WERI-Rb-1 (cell line): ENCODE data around the gene MAGEA3.
A peak's percentile ranks its signal among the peaks of the same experiment; 100 is the strongest.
"Not testable (repeated sequence)": the region's sequence is repeated elsewhere in the genome, so short reads cannot be mapped to it uniquely, and the experiment has no call there.

Source experiments
- DNase-seq: peaks from one replicate; pipeline ENCODE4 v3.0.0-alpha.2; 2020
- H3K27ac ChIP-seq: fragments of 250-450 bp; sonication (Bioruptor Pico); 2 replicates; pipeline ENCODE4 v1.5.1; 2020; ENCODE audit warnings: mild to moderate bottlenecking, moderate library complexity
- H3K27me3 ChIP-seq: fragments of 250-450 bp; sonication (Bioruptor Pico); 2 replicates; pipeline ENCODE4 v1.5.1; 2021; ENCODE audit warnings: mild to moderate bottlenecking, low read depth, moderate library complexity; ENCODE audit not compliant: insufficient read depth, severe bottlenecking
- H3K36me3 ChIP-seq: fragments of 250-450 bp; sonication (Bioruptor Pico); 2 replicates; pipeline ENCODE4 v1.5.1; 2020; ENCODE audit warnings: mild to moderate bottlenecking, moderate library complexity
- H3K4me3 ChIP-seq: 2 replicates; pipeline ENCODE4 v1.5.1; 2011; ENCODE audit warnings: low read depth, mild to moderate bottlenecking, control low read depth, low read length
- H3K9me3 ChIP-seq: fragments of 250-450 bp; sonication (Bioruptor Pico); 2 replicates; pipeline ENCODE4 v1.5.1; 2021; ENCODE audit warnings: mild to moderate bottlenecking, moderate library complexity; ENCODE audit not compliant: severe bottlenecking
- CTCF ChIP-seq: IDR thresholded peaks from 2 replicates; pipeline ENCODE4 v1.5.1; 2011; ENCODE audit warnings: low read depth, mild to moderate bottlenecking, control low read depth, inconsistent platforms, low read length

MAGEA3 gene

GRCh38 chrX:152725409-152725808, 26.8 kb downstream of the MAGEA3 start:
- no peaks in the 10 kb centered on the region for H3K9me3 ChIP-seq
- no peak overlapping the region for H3K27ac ChIP-seq
- no peaks in the 10 kb centered on the region for H3K36me3 ChIP-seq
- peaks cover 40% of the 10 kb centered on the region for H3K27me3 ChIP-seq
- DNase-seq: no peak
- TF ChIP-seq CTCF: no peak
- H3K4me3 ChIP-seq: no peak overlapping the region

GRCh38 chrX:152733261-152733975, 34.8 kb downstream of the MAGEA3 start, which contains the start of the genes CSAG1 and MAGEA12:
TSS of gene CSAG1 (minus strand) at chrX:152733721. CDS start at chrX:152732460, 1,261 bp downstream.
TSS of gene MAGEA12 (plus strand) at chrX:152733757. CDS start at chrX:152736162, 2,405 bp downstream.
- no peak for TF ChIP-seq CTCF
- no peak for DNase-seq
- no peaks in the 10 kb centered on the region for H3K36me3 ChIP-seq
- peak within 1 kb of the TSS; percentile 21; the same call in 1 of the 2 replicates for H3K4me3 ChIP-seq
- no peak within 1 kb of the TSS for H3K27ac ChIP-seq
- H3K9me3 ChIP-seq: no peaks in the 10 kb centered on the region
- H3K27me3 ChIP-seq: peaks cover 80% of the 10 kb centered on the region

GRCh38 chrX:152734143-152734858, 35.7 kb downstream of the MAGEA3 start:
- H3K4me3 ChIP-seq, DNase-seq, H3K9me3 ChIP-seq, H3K27ac ChIP-seq, H3K36me3 ChIP-seq: not testable (repeated sequence)
- H3K27me3 ChIP-seq: peaks cover 84% of the 10 kb centered on the region

GRCh38 chrX:152735101-152735500, 36.5 kb downstream of the MAGEA3 start:
- Histone ChIP-seq H3K27ac (no peak overlapping the region), H3K27me3 (peaks cover 81% of the 10 kb centered on the region), H3K9me3 (no peaks in the 10 kb centered on the region), H3K36me3 (no peaks in the 10 kb centered on the region), H3K4me3 (no peak overlapping the region)
- DNase-seq: no peak
- TF ChIP-seq CTCF: no peak

GRCh38 chrX:152735860-152736511, 37.4 kb downstream of the MAGEA3 start:
- Histone ChIP-seq H3K27ac (no peak overlapping the region), H3K27me3 (peaks cover 77% of the 10 kb centered on the region), H3K4me3 (no peak overlapping the region), H3K36me3 (no peaks in the 10 kb centered on the region), H3K9me3 (no peaks in the 10 kb centered on the region)
- DNase-seq: no peak
- no peak for TF ChIP-seq CTCF

GRCh38 chrX:152736528-152736927, 37.9 kb downstream of the MAGEA3 start:
- not testable (repeated sequence) for H3K9me3 ChIP-seq, DNase-seq, H3K4me3 ChIP-seq, H3K36me3 ChIP-seq, H3K27ac ChIP-seq
- H3K27me3 ChIP-seq: peaks cover 71% of the 10 kb centered on the region
